Mucosa of gallbladder (tissue), 1 donor: ENCODE measurements around the gene PCDHB10. TPM values are rescaled to one million over a fixed set of nuclear protein-coding genes. Genes with fewer than 3 reads are reported as not detected.
"Not testable (repeated sequence)": the region's sequence is repeated elsewhere in the genome, so short reads cannot be mapped to it uniquely, and the experiment has no call there.

Source experiments
- DNase-seq: peaks from one replicate; pipeline ENCODE4 v3.0.0-alpha.2; 2020; ENCODE audit warnings: low spot score
- total RNA-seq: library from RNA; stranded (reverse); gene quantifications from one replicate; pipeline ENCODE4 v1.2.1, GENCODE V29; 2021
- donor health status: DM: no; HTN: no; CAD: no.

The PCDHB10 gene
- total RNA-seq, 1 donor from 2014 or later, result 2.5 TPM

DNA sequence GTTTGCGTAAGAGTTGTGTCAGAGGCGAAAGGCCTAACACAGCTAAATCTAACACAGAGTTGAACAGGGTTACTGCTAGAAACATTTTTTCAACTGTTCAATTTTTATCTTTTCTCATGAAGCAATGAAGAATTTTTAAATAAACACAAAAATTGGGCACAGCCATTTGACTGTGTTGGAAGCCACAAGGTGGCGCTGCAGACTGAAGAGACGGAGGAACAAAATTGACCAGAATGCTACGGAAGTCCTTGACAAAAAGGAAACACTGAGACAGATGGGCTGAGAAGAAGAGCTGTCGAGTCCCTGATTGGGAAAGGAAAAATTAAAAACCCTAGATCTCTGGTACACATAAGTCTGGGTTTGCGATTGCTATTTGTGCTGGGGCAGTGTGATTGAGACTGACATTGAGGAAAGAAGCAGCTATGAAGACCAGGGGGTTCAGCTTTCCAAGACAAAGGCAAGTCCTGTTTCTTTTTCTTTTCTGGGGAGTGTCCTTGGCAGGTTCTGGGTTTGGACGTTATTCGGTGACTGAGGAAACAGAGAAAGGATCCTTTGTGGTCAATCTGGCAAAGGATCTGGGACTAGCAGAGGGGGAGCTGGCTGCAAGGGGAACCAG lies 5.1 kb upstream of the PCDHB10 start, which contains the start of gene PCDHB9:
PCDHB9 (plus strand) TSS at position 265 of the 616 bp plus-strand sequence; CDS start at position 423, 158 bp downstream.
- DNase-seq, result no peak

DNA sequence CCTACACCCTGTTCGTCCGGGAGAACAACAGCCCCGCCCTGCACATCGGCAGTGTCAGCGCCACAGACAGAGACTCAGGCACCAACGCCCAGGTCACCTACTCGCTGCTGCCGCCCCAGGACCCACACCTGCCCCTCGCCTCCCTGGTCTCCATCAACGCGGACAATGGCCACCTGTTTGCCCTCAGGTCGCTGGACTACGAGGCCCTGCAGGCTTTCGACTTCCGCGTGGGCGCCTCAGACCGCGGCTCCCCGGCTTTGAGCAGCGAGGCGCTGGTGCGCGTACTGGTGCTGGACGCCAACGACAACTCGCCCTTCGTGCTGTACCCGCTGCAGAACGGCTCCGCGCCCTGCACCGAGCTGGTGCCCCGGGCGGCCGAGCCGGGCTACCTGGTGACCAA lies 3.5 kb upstream of the PCDHB10 start:
- not testable (repeated sequence) for DNase-seq

DNA sequence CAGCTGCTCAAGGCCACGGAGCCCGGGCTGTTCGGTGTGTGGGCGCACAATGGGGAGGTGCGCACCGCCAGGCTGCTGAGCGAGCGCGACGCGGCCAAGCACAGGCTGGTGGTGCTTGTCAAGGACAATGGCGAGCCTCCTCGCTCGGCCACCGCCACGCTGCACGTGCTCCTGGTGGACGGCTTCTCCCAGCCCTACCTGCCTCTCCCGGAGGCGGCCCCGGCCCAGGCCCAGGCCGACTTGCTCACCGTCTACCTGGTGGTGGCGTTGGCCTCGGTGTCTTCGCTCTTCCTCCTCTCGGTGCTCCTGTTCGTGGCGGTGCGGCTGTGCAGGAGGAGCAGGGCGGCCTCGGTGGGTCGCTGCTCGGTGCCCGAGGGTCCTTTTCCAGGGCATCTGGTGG lies 3.0 kb upstream of the PCDHB10 start:
- DNase-seq, result not testable (repeated sequence)

DNA sequence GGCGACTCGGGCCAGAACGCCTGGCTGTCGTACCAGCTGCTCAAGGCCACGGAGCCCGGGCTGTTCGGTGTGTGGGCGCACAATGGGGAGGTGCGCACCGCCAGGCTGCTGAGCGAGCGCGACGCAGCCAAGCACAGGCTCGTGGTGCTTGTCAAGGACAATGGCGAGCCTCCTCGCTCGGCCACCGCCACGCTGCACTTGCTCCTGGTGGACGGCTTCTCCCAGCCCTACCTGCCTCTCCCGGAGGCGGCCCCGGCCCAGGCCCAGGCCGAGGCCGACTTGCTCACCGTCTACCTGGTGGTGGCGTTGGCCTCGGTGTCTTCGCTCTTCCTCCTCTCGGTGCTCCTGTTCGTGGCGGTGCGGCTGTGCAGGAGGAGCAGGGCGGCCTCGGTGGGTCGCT lies 2.2 kb downstream of the PCDHB10 start:
- DNase-seq, result not testable (repeated sequence)

DNA sequence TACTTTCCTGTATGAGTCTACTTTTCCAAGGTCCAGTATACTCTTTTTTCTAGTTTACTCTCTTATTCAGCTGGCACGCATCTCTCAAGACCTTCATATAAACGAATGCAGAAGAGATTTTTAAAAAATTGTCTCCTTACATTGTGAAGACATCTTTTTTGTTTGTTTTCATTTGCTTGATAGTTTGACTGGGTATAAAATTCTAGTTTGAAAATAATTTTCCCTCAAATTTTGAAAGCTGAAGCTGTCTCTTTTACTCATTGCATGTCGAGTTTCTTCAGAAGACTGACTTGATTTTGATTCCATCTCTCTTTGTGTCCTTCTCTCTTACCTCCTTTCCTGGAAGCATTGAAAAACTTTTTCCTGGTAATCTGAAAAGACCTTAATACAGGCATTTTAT lies 4.2 kb downstream of the PCDHB10 start:
- no peak for DNase-seq

DNA sequence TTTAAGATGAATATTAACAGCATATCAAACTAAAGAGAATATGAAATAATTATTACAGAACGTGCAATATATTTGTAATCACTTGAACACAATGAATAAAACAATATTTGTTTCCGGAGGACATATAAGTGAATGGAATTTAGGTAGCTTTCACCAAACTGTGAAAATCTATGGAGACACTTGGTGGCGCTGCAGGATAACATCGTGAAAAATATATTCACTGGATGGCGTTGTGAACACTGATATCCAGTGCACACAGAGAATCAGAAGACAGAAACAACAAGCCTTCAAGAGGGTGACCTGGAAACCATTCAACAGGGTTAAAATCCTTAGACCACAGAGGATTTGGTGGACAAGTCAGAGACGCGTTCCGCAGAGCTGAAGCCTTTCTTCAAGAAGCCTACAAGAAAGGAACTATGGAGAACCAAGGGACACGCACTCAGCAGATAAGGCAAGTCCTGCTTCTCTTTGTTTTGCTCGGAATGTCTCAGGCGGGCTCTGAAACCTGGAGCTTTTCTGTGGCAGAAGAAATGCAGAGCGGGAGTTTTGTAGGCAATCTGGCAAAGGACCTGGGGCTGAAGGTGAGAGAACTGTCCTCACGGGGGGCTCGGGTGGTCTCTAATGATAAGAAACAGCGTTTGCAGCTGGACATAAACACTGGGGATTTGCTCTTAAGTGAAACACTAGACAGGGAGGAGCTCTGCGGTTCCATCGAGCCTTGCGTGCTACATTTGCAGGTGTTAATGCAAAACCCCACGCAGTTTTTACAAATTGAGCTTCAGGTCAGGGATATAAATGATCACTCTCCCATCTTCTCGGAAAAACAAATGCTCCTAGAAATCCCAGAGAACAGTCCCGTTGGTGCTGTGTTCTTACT lies 7.4 kb downstream of the PCDHB10 start, which contains the start of gene PCDHB11:
PCDHB11 (plus strand) TSS at position 269 of the 877 bp plus-strand sequence; CDS start at position 417, 148 bp downstream.
- DNase-seq, result no peak

DNA sequence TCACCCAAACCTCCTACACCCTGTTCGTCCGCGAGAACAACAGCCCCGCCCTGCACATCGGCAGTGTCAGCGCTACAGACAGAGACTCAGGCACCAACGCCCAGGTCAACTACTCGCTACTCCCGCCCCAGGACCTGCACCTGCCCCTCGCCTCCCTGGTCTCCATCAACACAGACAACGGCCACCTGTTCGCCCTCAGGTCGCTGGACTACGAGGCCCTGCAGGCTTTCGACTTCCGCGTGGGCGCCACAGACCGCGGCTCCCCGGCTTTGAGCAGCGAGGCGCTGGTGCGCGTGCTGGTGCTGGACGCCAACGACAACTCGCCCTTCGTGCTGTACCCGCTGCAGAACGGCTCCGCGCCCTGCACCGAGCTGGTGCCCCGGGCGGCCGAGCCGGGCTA lies 9.0 kb downstream of the PCDHB10 start:
- not testable (repeated sequence) for DNase-seq

DNA sequence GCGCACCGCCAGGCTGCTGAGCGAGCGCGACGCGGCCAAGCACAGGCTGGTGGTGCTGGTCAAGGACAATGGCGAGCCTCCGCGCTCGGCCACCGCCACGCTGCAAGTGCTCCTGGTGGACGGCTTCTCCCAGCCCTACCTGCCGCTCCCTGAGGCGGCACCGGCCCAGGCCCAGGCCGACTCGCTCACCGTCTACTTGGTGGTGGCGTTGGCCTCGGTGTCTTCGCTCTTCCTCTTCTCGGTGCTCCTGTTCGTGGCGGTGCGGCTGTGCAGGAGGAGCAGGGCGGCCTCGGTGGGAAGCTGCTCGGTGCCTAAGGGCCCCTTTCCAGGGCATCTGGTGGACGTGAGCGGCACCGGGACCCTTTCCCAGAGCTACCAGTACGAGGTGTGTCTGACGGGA lies 9.5 kb downstream of the PCDHB10 start:
- DNase-seq, result not testable (repeated sequence)

DNA sequence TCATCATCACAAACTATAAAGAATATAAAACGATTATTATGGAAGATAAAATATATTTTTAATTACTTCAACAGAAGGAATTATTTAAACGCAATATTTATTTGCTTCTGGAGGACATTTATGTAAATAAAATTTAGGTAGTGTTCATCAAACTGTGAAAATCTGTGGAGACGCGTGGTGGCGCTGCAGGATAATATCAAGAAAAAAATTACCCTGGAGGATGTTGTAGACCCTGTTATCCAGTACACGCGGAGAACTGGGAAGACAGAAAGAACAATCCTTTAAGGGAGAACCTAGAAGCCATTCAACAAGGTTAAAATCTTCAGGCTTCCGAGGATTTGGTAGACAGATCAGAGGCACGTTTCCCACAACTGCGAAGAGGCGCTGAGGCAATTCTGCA lies 16.3 kb downstream of the PCDHB10 start, which contains the start of gene PCDHB12:
PCDHB12 (plus strand) TSS at position 242 of the 400 bp plus-strand sequence. CDS start 189 bp downstream, outside the sequence.
- DNase-seq, result no peak

DNA sequence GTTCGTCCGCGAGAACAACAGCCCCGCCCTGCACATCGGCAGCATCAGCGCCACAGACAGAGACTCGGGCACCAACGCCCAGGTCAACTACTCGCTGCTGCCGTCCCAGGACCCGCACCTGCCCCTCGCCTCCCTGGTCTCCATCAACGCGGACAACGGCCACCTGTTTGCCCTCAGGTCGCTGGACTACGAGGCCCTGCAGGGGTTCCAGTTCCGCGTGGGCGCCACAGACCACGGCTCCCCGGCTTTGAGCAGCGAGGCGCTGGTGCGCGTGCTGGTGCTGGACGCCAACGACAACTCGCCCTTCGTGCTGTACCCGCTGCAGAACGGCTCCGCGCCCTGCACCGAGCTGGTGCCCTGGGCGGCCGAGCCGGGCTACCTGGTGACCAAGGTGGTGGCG lies 18.1 kb downstream of the PCDHB10 start:
- not testable (repeated sequence) for DNase-seq

DNA sequence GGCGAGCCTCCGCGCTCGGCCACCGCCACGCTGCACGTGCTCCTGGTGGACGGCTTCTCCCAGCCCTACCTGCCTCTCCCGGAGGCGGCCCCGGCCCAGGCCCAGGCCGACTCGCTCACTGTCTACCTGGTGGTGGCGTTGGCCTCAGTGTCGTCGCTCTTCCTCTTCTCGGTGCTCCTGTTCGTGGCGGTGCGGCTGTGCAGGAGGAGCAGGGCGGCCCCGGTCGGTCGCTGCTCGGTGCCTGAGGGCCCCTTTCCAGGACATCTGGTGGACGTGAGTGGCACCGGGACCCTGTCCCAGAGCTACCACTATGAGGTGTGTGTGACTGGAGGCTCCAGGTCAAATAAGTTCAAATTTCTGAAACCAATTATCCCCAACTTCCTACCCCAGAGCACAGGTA lies 18.7 kb downstream of the PCDHB10 start:
- not testable (repeated sequence) for DNase-seq

DNA sequence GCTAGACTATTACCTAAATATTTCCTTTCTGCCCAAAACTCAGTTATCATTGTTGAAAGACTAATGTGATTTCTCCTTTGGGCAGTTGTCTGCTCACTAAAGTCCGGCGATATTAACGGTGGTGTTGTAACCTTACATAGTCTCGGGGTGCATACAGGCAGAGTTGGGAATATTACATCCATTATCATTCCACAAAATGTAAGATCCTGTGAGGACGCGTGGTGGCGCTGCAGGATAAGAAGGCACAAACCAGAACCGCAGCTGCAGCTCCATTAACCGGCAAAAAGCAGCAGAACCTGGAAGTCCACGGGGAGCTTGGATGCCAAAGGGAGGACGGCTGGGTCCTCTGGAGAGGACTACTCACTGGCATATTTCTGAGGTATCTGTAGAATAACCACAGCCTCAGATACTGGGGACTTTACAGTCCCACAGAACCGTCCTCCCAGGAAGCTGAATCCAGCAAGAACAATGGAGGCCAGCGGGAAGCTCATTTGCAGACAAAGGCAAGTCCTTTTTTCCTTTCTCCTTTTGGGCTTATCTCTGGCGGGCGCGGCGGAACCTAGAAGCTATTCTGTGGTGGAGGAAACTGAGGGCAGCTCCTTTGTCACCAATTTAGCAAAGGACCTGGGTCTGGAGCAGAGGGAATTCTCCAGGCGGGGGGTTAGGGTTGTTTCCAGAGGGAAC lies 21.6 kb downstream of the PCDHB10 start, which contains the start of gene PCDHB13:
PCDHB13 (plus strand) TSS at position 264 of the 684 bp plus-strand sequence; CDS start at position 469, 205 bp downstream.
- peak; percentile 53 for DNase-seq

DNA sequence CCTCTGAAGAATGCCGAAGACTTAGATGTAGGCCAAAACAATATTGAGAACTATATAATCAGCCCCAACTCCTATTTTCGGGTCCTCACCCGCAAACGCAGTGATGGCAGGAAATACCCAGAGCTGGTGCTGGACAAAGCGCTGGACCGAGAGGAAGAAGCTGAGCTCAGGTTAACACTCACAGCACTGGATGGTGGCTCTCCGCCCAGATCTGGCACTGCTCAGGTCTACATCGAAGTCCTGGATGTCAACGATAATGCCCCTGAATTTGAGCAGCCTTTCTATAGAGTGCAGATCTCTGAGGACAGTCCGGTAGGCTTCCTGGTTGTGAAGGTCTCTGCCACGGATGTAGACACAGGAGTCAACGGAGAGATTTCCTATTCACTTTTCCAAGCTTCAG lies 22.4 kb downstream of the PCDHB10 start:
- not testable (repeated sequence) for DNase-seq

DNA sequence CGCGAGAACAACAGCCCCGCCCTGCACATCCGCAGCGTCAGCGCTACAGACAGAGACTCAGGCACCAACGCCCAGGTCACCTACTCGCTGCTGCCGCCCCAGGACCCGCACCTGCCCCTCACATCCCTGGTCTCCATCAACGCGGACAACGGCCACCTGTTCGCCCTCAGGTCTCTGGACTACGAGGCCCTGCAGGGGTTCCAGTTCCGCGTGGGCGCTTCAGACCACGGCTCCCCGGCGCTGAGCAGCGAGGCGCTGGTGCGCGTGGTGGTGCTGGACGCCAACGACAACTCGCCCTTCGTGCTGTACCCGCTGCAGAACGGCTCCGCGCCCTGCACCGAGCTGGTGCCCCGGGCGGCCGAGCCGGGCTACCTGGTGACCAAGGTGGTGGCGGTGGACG lies 23.4 kb downstream of the PCDHB10 start:
- not testable (repeated sequence) for DNase-seq

DNA sequence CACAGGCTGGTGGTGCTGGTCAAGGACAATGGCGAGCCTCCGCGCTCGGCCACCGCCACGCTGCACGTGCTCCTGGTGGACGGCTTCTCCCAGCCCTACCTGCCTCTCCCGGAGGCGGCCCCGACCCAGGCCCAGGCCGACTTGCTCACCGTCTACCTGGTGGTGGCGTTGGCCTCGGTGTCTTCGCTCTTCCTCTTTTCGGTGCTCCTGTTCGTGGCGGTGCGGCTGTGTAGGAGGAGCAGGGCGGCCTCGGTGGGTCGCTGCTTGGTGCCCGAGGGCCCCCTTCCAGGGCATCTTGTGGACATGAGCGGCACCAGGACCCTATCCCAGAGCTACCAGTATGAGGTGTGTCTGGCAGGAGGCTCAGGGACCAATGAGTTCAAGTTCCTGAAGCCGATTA lies 23.9 kb downstream of the PCDHB10 start:
- DNase-seq, result not testable (repeated sequence)

DNA sequence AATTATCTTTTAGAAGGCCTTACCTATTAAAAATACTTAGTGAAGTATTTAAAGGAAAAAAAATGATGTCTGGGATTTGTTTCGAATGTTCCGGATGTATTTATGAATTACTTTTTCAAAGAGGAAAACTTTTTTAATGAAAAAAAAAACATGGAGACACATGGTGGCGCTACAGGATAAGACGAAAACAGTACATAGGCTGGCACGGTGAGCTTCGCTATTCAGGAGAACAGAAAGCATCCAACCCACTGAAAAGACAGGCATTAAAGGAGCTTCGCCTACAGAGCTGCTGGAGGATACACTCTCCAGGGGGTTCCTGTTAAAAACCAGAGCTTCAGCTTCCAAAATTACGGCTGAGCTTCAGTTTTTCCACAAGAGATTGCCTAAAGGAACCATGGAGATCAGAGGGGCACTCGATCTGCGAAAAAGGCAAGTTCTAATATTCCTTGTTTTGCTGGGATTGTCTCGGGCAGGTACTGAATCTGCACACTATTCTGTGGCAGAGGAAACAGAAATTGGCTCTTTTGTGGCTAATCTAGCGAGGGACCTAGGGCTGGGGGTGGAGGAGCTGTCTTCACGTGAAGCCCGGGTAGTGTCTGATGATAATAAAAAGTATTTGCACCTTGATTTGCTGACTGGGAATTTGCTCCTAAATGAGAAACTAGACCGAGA lies 31.1 kb downstream of the PCDHB10 start, which contains the start of gene PCDHB14:
PCDHB14 (plus strand) TSS at position 232 of the 672 bp plus-strand sequence; CDS start at position 395, 163 bp downstream.
- DNase-seq, result no peak

DNA sequence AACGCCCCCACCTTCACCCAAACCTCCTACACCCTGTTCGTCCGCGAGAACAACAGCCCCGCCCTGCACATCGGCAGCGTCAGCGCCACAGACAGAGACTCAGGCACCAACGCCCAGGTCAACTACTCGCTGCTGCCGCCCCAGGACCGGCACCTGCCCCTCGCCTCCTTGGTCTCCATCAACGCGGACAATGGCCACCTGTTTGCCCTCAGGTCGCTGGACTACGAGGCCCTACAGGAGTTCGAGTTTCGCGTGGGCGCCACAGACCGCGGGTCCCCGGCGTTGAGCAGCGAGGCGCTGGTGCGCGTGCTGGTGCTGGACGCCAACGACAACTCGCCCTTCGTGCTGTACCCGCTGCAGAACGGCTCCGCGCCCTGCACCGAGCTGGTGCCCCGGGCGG lies 32.7 kb downstream of the PCDHB10 start:
- not testable (repeated sequence) for DNase-seq

DNA sequence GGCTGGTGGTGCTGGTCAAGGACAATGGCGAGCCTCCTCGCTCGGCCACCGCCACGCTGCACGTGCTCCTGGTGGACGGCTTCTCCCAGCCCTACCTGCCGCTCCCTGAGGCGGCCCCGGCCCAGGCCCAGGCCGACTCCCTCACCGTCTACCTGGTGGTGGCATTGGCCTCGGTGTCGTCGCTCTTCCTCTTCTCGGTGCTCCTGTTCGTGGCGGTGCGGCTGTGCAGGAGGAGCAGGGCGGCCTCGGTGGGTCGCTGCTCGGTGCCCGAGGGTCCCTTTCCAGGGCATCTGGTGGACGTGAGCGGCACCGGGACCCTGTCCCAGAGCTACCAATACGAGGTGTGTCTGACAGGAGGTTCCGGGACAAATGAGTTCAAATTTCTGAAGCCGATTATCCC lies 33.3 kb downstream of the PCDHB10 start:
- DNase-seq, result not testable (repeated sequence)

DNA sequence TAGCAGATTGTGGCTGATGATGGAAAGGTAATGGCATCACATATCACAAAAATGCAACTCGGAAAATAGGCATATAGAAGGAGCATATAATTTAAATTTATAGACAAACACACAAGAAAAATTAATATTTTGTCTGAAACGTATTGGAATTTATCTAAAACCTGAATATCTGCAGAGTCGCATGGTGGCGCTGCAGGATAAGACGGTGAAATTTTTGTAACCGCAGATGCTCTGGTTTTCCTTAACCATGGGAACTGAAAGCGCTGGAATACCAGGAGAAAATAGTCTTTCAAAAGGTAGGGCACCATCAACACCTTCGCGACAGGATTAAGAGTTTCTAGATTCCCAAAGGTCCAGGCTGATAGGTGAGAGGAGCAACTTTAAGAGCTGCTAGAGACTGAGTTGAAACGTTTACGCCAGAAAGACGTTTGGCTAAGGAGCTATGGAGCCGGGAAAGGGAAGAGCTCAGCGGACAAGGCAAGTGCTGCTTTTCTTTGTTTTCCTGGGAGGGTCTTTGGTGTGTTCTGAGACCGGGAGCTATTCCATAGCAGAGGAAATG lies 42.0 kb downstream of the PCDHB10 start:
- no peak for DNase-seq

DNA sequence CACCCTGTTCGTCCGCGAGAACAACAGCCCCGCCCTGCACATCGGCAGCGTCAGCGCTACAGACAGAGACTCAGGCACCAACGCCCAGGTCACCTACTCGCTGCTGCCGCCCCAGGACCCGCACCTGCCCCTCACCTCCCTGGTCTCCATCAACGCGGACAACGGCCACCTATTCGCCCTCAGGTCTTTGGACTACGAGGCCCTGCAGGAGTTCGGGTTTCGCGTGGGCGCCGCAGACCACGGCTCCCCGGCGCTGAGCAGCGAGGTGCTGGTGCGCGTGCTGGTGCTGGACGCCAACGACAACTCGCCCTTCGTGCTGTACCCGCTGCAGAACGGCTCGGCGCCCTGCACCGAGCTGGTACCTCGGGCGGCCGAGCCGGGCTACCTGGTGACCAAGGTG lies 43.8 kb downstream of the PCDHB10 start:
- not testable (repeated sequence) for DNase-seq
